K562 (cell line): ENCODE measurements around the gene GPR153. TPM values are rescaled to one million over a fixed set of nuclear protein-coding genes. Genes with fewer than 3 reads are reported as not detected.

Experiments
- E2F6 ChIP-seq, 2 experiments: IDR thresholded peaks; 2 replicates each; pipeline ENCODE4 v1.6.1; 2011; ENCODE audit warnings: borderline replicate concordance in 1 of 2, control low read depth in 1 of 2, low read depth in 1 of 2, low read length in 1 of 2, mild to moderate bottlenecking in 1 of 2, mixed read lengths in 1 of 2, moderate library complexity in 1 of 2; ENCODE audit not compliant: insufficient read depth in 1 of 2, insufficient read length in 1 of 2, poor library complexity in 1 of 2, severe bottlenecking in 1 of 2; ENCODE audit errors: extremely low read depth in 1 of 2
- FOXP4 ChIP-seq: sonication (generic); formaldehyde crosslinking; IDR thresholded peaks from 2 replicates; pipeline ENCODE4 v1.8.0; 2022; ENCODE audit warnings: mild to moderate bottlenecking, missing genetic modification reagents, borderline replicate concordance
- GATAD2A ChIP-seq: fragments of 450-650 bp; IDR thresholded peaks from 2 replicates; pipeline ENCODE4 v1.6.1; 2017
- GMEB1 ChIP-seq: fragments of 250-450 bp; sonication (Bioruptor Pico); IDR thresholded peaks from 2 replicates; pipeline ENCODE4 v1.4.0; 2020; ENCODE audit warnings: mild to moderate bottlenecking
- HINFP ChIP-seq: fragments of 450-650 bp; conservative IDR thresholded peaks from 2 replicates; pipeline ENCODE4 v1.6.1; 2016; ENCODE audit warnings: missing genetic modification characterization, low read depth, mild to moderate bottlenecking, control low read depth, missing compliant biosample characterization
- MEIS2 ChIP-seq: fragments of 450-650 bp; IDR thresholded peaks from 2 replicates; pipeline ENCODE4 v1.6.1; 2014; ENCODE audit warnings: mild to moderate bottlenecking; ENCODE audit not compliant: partially characterized antibody
- NFIX ChIP-seq: fragments of 250-450 bp; sonication (Bioruptor Pico); IDR thresholded peaks from 2 replicates; pipeline ENCODE4 v1.4.0; 2020; ENCODE audit warnings: low read depth, mild to moderate bottlenecking, moderate library complexity
- POLR2H ChIP-seq: IDR thresholded peaks from 2 replicates; pipeline ENCODE4 v1.6.1; 2016; ENCODE audit warnings: missing genetic modification characterization, low read depth, mild to moderate bottlenecking, control low read depth, missing compliant biosample characterization, moderate library complexity
- PRDM10 ChIP-seq: fragments of 450-650 bp; IDR thresholded peaks from 2 replicates; pipeline ENCODE4 v1.6.1; 2018; ENCODE audit not compliant: partially characterized antibody
- RAD21 ChIP-seq, 2 experiments: fragments of 250-450 bp in 1 of 2; fragments of 450-650 bp in 1 of 2; sonication (Bioruptor Pico) in 1 of 2; formaldehyde crosslinking in 1 of 2; IDR thresholded peaks in 1 of 2; conservative IDR thresholded peaks in 1 of 2; 2 replicates each; pipeline versions ENCODE4 v1.4.0 to v1.8.0; 2020 to 2022; ENCODE audit warnings: mild to moderate bottlenecking in 2 of 2, moderate library complexity in 1 of 2
- RFX7 ChIP-seq: fragments of 250-450 bp; sonication (Bioruptor Pico); IDR thresholded peaks from 2 replicates; pipeline ENCODE4 v1.5.1; 2021; ENCODE audit warnings: mild to moderate bottlenecking
- TCF3 ChIP-seq: sonication (generic); formaldehyde crosslinking; IDR thresholded peaks from 2 replicates; pipeline ENCODE4 v1.4.0; 2020; ENCODE audit warnings: mild to moderate bottlenecking, missing genetic modification reagents
- TOE1 ChIP-seq, 2 experiments: fragments of 450-650 bp in 1 of 2; sonication (generic) in 1 of 2; formaldehyde crosslinking in 1 of 2; IDR thresholded peaks; 2 replicates each; pipeline versions ENCODE4 v1.7.1 to v1.8.0; 2016 to 2022; ENCODE audit warnings: borderline replicate concordance in 2 of 2, mild to moderate bottlenecking in 2 of 2, antibody characterized with exemption in 1 of 2, inconsistent platforms in 1 of 2, low read depth in 1 of 2, missing genetic modification reagents in 1 of 2, moderate library complexity in 1 of 2
- ZNF583 ChIP-seq: fragments of 250-450 bp; sonication (Bioruptor Pico); IDR thresholded peaks from 2 replicates; pipeline ENCODE4 v1.4.0; 2020
- polyA plus RNA-seq, 8 experiments: library from polyadenylated mRNA; depleted of rRNA in 4 of 8; stranded (reverse) in 5 of 8; unstranded in 3 of 8; fragments of >200 nt; fragmentation: Nextera tagmentation in 2 of 8; fragmentation: Illumina TruSeq in 1 of 8; extraction: Ambion mirVana in 2 of 8; extraction: Trizol in 1 of 8; gene quantifications; 2 replicates each; pipeline versions ENCODE4 v1.2.1 to v1.2.3, GENCODE V29; 2011 to 2014; ENCODE audit warnings: inconsistent platforms in 1 of 8, missing spikeins in 1 of 8
- total RNA-seq, 7 experiments: library from RNA; depleted of rRNA in 6 of 7; stranded (reverse); fragments of >200 nt in 6 of 7; fragmentation: Illumina TruSeq in 2 of 7; extraction: Trizol in 2 of 7; gene quantifications; 2 replicates each; pipeline versions ENCODE4 v1.2.1 to v1.2.3, GENCODE V29; 2011 to 2021; ENCODE audit warnings: low replicate concordance in 1 of 7

Gene GPR153
- total and polyA plus RNA-seq, 9 of the 15 experiments (the other 6 are each of a cell fraction or from before 2014, with no cell fraction given): 0.01 to 1.5 (median 0.51) TPM

- TF ChIP-seq PRDM10: no peak
- no peak for TF ChIP-seq RFX7
- TF ChIP-seq TCF3 (CRISPR knock-in tag): peak; percentile 60
- no peak for TF ChIP-seq MEIS2
- no peak for TF ChIP-seq HINFP (tag)
- TF ChIP-seq GATAD2A: no peak
- peak; percentile 31; the same call in 1 of the 2 replicates for TF ChIP-seq GMEB1 (CRISPR knock-in tag)
- no peak for TF ChIP-seq NFIX
- TF ChIP-seq E2F6 (IDR thresholded peaks at IDR 0.05; ENCODE audit: borderline replicate concordance in 1 of 2, extremely low read depth in 1 of 2, insufficient read depth in 1 of 2, insufficient read length in 1 of 2, low read depth in 1 of 2, low read length in 1 of 2, poor library complexity in 1 of 2, severe bottlenecking in 1 of 2): peak in 1 of 2 experiments; percentile 57
- TF ChIP-seq TOE1 (IDR thresholded peaks at IDR 0.05; ENCODE audit: borderline replicate concordance): no peak
- TF ChIP-seq TOE1 (CRISPR knock-in tag; IDR thresholded peaks at IDR 0.05; ENCODE audit: borderline replicate concordance, low read depth): peak; percentile 96
- TF ChIP-seq FOXP4 (CRISPR knock-in tag): peak; percentile 96; the same call in 1 of the 2 replicates
- no peak for TF ChIP-seq POLR2H (tag)
- peak; percentile 79; the same call in 1 of the 2 replicates for TF ChIP-seq ZNF583 (CRISPR knock-in tag)
- peak; percentile 87 to 95 for TF ChIP-seq RAD21 (CRISPR knock-in tag; conservative IDR thresholded peaks at IDR 0.05 in 1 of 2, IDR thresholded peaks at IDR 0.05 in 1 of 2)
Measured at GRCh38 chr1:6245086-6245868, 15.6 kb downstream of the GPR153 start (continued).
